HG03565 (cell line): ENCODE data around the gene IRF4.

Experiments used
- ATAC-seq: cut with Tn5 transposase; IDR thresholded peaks from one replicate; pipeline ENCODE4 v1.9.1; 2021; ENCODE audit warnings: mild to moderate bottlenecking, moderate library complexity; ENCODE audit not compliant: unreplicated experiment

Gene IRF4

GRCh38 chr6:395432-396125 lies 4.0 kb downstream of the IRF4 start:
- no peak for ATAC-seq

GRCh38 chr6:396126-396520 lies 4.6 kb downstream of the IRF4 start:
- no peak for ATAC-seq

- no peak for ATAC-seq
Measured at GRCh38 chr6:397056-397455, 5.5 kb downstream of the IRF4 start.

GRCh38 chr6:397604-398003 lies 6.1 kb downstream of the IRF4 start:
- ATAC-seq = no peak

DNA sequence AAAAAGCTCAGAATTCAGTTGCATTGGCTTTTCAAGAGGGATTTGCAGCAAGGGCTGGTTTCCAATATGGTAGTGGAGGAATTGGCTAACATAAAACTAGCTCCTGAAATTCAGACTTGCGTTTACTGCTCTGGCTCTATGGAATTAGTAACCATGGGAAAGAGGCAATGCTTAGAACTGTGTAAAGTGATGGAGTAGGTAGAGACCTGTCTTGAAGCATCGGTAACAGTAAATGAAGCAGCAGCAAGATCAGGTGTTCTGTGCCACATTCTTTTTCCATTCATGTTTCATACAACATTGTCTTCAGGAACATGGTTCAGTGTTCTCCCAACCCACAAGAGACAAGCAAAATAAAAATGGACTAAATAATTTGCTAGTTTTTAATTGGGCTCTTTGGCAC lies 6.5 kb downstream of the IRF4 start:
- ATAC-seq = no peak

- no peak for ATAC-seq
Measured at GRCh38 chr6:398558-399078, 7.1 kb downstream of the IRF4 start.

DNA sequence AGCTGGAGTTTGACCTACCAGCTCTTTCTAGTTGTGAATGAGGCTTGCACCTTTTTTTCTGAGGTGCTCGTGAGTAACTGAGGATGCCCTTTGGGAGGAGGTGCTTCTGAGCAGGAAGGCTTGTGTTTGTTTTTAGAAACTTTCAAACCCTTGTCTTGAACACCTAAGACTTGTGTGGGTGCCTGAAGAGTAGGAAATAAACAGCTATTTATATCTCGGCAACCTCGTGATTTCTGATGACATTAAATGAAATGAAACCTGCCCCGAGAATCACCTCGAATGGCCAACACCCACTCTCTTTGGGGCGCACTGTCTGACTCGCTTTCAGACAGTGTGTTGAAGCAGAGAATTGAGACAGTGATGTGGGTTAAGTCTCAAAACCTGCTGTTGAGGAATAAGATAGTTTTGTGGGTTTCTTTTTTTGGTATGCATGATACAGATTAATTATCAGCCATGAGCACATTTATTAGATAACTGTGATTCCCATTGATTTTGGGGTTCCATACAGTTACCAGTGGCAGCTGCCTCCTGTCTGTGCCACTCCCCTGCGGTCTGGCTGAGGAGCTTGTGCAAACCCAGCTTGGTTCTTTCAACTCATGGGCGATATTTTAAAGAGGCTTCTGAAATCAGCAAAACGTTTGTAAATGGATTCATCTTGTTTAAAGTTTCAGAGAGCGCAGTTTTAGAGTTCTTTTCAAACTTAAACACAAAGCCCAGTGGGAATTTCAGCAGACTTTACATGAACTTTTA lies 8.4 kb downstream of the IRF4 start:
- ATAC-seq = peak; percentile 33

DNA sequence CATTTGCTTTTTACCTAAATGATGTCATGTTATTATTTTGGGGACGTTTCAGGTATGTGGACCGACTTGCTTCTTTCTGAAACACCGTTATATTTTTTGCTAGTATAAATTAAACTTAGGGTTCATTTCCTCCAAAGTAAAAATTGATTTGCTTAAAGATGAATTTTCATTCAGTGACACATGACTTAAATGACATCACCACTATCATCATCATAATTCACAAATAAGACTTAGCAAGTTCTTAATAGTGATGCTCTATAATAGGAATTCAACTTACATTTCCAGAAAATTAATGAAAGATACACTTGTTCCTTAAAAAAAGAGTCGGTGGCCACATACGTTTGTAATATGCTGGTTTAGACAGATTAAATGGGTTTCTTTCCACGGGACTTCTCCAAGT lies 9.3 kb downstream of the IRF4 start:
- ATAC-seq = no peak

- ATAC-seq = no peak
Measured at GRCh38 chr6:401239-401993, 9.9 kb downstream of the IRF4 start.

GRCh38 chr6:401994-402640 lies 10.6 kb downstream of the IRF4 start:
- no peak for ATAC-seq

GRCh38 chr6:402901-403658 lies 11.5 kb downstream of the IRF4 start:
- no peak for ATAC-seq

DNA sequence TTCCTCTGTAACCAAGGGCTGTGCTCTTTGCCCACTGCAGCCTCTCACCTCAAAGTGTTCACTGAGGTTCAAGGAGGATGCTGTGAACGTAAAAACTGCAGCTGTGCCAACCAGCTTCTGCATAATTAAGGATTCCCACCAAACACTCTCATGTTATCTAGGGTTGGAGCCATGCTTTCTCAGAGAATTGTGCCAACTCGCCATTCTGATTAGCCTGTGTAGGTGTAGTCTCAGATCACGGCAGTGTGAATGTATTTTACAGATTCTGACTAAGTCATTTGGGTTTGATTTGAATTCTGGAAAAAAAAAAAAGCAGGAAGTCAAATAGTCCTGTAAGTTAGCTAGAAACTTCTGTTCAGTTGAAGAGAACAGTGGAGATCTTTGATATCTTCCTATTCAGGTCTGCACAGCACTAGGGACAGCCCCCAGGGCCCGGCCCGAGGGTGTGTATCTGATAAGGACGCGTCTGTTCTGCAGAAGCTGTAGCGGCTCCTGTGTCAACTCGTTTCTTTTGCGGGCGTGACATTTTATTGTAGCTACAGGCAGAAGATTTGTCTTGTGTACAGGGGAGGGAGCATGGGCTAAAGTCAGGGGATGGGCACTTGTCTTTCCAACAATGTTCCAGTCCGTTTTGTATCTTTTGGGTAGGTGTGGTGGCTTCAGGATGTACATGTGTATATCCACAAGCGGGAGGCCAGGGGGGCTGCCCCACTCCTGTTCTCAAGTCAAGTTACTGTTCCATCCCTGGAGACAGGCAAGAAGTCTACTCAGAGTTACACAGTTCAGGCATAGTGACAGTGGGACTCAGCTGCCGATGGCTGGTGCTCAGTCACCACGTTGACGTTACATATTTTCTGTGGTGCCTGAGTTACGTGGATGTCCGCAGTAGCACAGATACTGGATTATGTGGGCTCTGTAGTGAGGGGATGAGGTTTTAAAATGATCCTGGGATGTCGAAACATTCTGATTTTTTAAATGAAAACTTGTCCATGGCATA lies 12.4 kb downstream of the IRF4 start:
- ATAC-seq = no peak

GRCh38 chr6:404685-405423 lies 13.3 kb downstream of the IRF4 start:
- ATAC-seq = no peak

DNA sequence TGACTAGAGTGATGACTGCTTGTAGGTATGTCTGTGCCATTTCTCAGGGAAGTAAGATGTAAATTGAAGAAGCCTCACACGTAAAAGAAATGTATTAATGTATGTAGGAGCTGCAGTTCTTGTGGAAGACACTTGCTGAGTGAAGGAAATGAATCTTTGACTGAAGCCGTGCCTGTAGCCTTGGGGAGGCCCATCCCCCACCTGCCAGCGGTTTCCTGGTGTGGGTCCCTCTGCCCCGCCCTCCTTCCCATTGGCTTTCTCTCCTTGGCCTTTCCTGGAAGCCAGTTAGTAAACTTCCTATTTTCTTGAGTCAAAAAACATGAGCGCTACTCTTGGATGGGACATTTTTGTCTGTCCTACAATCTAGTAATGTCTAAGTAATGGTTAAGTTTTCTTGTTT lies 16.6 kb downstream of the IRF4 start:
- no peak for ATAC-seq

GRCh38 chr6:408599-409102 lies 17.1 kb downstream of the IRF4 start:
- no peak for ATAC-seq

DNA sequence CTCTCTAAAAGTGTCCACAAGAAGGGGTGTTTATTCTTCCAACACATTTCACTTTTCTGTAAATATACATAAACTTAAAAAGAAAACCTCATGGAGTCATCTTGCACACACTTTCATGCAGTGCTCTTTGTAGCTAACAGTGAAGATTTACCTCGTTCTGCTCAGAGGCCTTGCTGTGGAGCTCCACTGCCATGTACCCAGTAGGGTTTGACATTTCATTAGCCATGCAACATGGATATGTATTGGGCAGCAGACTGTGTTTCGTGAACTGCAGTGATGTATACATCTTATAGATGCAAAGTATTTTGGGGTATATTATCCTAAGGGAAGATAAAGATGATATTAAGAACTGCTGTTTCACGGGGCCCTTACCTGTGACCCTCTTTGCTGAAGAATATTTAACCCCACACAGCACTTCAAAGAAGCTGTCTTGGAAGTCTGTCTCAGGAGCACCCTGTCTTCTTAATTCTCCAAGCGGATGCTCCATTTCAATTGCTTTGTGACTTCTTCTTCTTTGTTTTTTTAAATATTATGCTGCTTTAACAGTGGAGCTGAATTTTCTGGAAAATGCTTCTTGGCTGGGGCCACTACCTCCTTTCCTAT lies 17.9 kb downstream of the IRF4 start:
- no peak for ATAC-seq

- no peak for ATAC-seq
Measured at GRCh38 chr6:410555-411395, 19.2 kb downstream of the IRF4 start.
